Measurements from ENCODE around the gene STK32B. TPM values are rescaled to one million over a fixed set of nuclear protein-coding genes. Genes with fewer than 3 reads are reported as not detected.
"Not testable (repeated sequence)": the region's sequence is repeated elsewhere in the genome, so short reads cannot be mapped to it uniquely, and the experiment has no call there.

STK32B gene
- total RNA-seq, 3 donors from 2014 or later, result not detected

GRCh38 chr4:5420266-5420665 is 369.0 kb downstream of the STK32B start:
- Mint-ChIP-seq H3K4me1 (ENCODE audit: low read depth) (no peaks in the 10 kb centered on the region), H3K9me3 (peaks cover 12% of the 10 kb centered on the region), H3K4me3 (no peak overlapping the region), H3K27me3 (ENCODE audit: low read depth) (peaks cover 5% of the 10 kb centered on the region), H3K36me3 (ENCODE audit: insufficient read depth) (no peaks in the 10 kb centered on the region)
- ATAC-seq (no peak), DNase-seq (no peak)

DNA sequence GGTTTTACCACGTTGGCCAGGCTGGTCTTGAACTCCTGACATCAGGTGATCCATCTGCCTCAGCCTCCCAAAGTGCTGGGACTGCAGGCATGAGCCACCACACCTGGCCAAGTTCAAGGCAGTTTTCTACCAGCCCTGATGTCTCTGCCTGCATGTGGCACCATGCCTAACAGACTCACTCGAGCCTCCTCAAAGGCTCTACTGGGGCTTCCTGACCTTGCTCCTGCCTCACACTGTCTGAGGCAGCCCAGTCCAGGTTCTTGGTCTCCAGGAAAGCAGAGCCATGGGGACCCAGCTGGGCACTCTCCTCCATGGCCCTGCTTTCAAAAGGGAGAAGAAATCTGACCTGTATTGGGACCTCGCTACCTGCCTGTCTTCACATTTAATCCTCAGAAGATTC is 370.1 kb downstream of the STK32B start:
- no peaks in the 10 kb centered on the region for H3K4me1 Mint-ChIP-seq (ENCODE audit: low read depth)
- DNase-seq (no peak), ATAC-seq (no peak)
- peaks cover 5% of the 10 kb centered on the region for H3K27me3 Mint-ChIP-seq (ENCODE audit: low read depth)
- no peaks in the 10 kb centered on the region for H3K36me3 Mint-ChIP-seq (ENCODE audit: insufficient read depth)
- no peak overlapping the region for H3K4me3 Mint-ChIP-seq
- peaks cover 12% of the 10 kb centered on the region for H3K9me3 Mint-ChIP-seq

DNA sequence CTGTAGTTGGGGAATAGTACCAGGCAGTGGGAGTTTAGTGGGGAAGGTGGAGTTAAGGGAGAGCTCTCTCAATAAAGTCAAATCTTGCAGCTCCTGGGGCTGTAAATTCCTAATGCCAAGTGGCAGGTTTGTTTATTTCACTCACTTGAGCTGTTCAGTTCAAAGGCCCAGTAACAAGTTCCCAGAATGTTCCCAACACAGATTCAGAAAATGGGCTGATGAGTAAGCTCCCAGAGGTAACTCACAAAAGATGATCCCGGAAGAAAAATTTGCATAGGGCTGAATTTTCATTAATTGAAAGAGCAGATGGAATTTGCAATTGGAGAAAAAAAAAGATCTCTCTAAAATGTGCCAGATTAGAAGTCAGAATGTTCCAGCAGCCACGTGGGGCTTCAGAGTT is 370.9 kb downstream of the STK32B start:
- Mint-ChIP-seq H3K4me1 (ENCODE audit: low read depth) (no peaks in the 10 kb centered on the region), H3K36me3 (ENCODE audit: insufficient read depth) (no peaks in the 10 kb centered on the region), H3K9me3 (peaks cover 11% of the 10 kb centered on the region), H3K4me3 (no peak overlapping the region), H3K27me3 (ENCODE audit: low read depth) (peaks cover 5% of the 10 kb centered on the region)
- ATAC-seq (no peak), DNase-seq (no peak)

- Mint-ChIP-seq H3K36me3 (ENCODE audit: insufficient read depth) (no peaks in the 10 kb centered on the region), H3K27me3 (ENCODE audit: low read depth) (peaks cover 5% of the 10 kb centered on the region), H3K4me1 (ENCODE audit: low read depth) (no peaks in the 10 kb centered on the region), H3K9me3 (peaks cover 3% of the 10 kb centered on the region), H3K4me3 (no peak overlapping the region)
- no peak for DNase-seq
- no peak for ATAC-seq
These were observed 372.4 kb downstream of the STK32B start for GRCh38 chr4:5423670-5424069.

DNA sequence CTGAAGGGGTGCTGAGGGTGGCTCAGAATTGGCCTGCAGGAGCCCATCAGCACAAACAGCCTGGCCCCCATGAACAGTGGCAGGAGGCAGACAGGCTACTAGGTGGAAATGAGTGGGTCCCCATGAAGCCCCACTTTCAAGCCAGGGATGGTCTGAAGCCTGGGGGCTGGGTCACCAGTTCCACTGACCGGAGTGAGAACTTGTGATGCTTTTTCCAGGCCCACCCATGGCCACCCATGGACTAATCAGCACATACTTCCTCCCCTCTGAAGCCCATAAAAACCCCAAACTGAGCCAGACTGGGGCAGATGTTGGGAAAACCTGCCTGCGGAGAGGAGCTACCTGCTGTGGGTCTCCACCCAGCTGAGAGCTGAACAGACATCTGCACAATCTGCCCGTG is 372.9 kb downstream of the STK32B start:
- Mint-ChIP-seq H3K36me3 (ENCODE audit: insufficient read depth) (no peaks in the 10 kb centered on the region), H3K4me3 (no peak overlapping the region), H3K9me3 (peaks cover 8% of the 10 kb centered on the region), H3K27me3 (ENCODE audit: low read depth) (peaks cover 5% of the 10 kb centered on the region), H3K4me1 (ENCODE audit: low read depth) (no peaks in the 10 kb centered on the region)
- ATAC-seq, result no peak
- DNase-seq, result no peak

DNA sequence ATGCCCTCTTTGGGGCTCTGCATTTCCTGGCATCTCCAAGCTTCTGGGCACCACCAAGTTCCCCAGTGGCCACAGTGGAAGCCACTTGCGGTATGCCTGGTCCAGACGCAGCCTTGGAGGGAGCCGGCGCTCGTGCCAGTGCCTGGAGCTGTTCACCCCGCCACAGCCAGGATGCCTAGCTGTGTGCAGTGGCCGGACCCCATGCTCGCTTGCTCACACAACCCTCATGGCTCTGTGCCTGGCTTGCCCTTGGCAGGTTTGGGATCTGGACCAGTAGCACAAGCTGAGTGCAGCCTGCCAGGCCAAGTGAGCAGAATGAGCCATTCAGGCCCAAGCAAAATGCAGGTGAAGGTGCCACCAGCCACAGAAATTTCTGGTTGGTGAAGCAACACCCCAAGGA is 373.6 kb downstream of the STK32B start:
- Mint-ChIP-seq H3K27me3 (ENCODE audit: low read depth) (peaks cover 5% of the 10 kb centered on the region), H3K36me3 (ENCODE audit: insufficient read depth) (no peaks in the 10 kb centered on the region), H3K4me1 (ENCODE audit: low read depth) (no peaks in the 10 kb centered on the region), H3K4me3 (no peak overlapping the region), H3K9me3 (peaks cover 11% of the 10 kb centered on the region)
- no peak for DNase-seq
- ATAC-seq, result no peak

DNA sequence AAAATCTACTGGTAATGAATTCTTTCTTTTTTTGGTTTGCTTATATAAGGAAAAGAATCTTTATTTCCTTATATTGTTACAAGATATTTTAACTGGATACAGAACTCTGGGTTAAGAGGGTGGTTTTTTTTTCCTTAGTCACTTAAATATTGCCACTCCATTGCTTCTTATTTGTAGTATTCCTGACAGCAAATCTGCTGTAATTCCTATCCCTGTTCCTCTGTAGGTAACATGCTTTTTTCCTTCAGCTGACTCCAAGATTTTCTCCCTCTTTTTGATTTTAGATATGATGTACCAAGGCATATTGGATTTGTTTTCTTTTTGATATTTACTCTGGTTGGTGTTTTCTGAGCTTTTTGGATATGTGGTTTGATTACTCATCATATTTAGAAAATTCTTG is 378.5 kb downstream of the STK32B start:
- Mint-ChIP-seq H3K36me3 (ENCODE audit: insufficient read depth) (no peaks in the 10 kb centered on the region), H3K4me1 (ENCODE audit: low read depth) (no peaks in the 10 kb centered on the region), H3K4me3 (no peak overlapping the region), H3K9me3 (peaks cover 16% of the 10 kb centered on the region), H3K27me3 (ENCODE audit: low read depth) (peaks cover 5% of the 10 kb centered on the region)
- DNase-seq (no peak), ATAC-seq (no peak)

DNA sequence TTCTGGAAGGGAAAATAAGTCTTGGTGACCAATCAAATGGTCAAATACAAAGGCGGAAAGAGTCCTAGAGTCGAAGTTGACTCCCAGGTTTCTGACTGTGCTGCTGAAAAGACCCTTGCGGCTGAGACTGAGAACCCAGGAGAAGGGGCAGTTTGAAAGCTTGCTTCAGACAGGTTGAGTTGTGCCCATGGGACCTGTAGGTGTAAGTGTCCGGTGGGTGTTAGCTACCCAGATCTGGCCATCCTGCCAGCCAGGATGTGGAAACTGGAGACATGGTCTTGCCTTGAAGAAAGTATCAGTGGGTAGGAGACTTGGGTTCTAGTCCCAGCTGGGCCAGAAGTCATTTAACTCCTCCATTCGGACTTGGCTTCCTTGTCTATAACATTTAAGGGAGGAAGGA is 381.9 kb downstream of the STK32B start:
- Mint-ChIP-seq H3K9me3 (peaks cover 18% of the 10 kb centered on the region), H3K4me1 (ENCODE audit: low read depth) (no peaks in the 10 kb centered on the region), H3K27me3 (ENCODE audit: low read depth) (peaks cover 5% of the 10 kb centered on the region), H3K4me3 (no peak overlapping the region), H3K36me3 (ENCODE audit: insufficient read depth) (no peaks in the 10 kb centered on the region)
- no peak for DNase-seq
- ATAC-seq, result no peak

GRCh38 chr4:5435201-5435600 is 383.9 kb downstream of the STK32B start:
- H3K4me3 Mint-ChIP-seq, result no peak overlapping the region
- peaks cover 4% of the 10 kb centered on the region for H3K27me3 Mint-ChIP-seq (ENCODE audit: low read depth)
- ATAC-seq (no peak), DNase-seq (no peak)
- no peaks in the 10 kb centered on the region for H3K36me3 Mint-ChIP-seq (ENCODE audit: insufficient read depth)
- H3K9me3 Mint-ChIP-seq, result peaks cover 7% of the 10 kb centered on the region
- H3K4me1 Mint-ChIP-seq (ENCODE audit: low read depth), result no peaks in the 10 kb centered on the region

DNA sequence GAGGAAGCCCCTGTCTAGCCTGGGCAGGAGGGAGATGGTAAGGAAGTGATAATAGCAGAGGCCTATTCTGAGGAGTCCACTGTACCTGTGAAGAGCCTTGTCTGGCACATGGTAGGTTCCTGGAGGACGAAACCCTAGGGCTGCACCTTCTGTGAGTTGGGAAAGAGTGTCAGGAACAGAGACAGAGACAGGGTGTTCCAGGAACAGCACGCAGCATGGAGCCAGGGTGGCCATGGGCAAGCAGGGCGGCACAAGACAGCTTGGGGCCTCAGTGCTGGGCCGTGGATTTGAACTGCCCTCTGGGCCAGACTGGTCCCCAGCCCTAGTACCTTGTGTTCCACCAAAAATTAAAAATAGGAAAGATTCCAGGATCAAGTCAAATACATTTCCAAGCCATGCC is 384.5 kb downstream of the STK32B start:
- no peaks in the 10 kb centered on the region for H3K36me3 Mint-ChIP-seq (ENCODE audit: insufficient read depth)
- H3K4me3 Mint-ChIP-seq, result no peak overlapping the region
- ATAC-seq (no peak), DNase-seq (no peak)
- no peaks in the 10 kb centered on the region for H3K4me1 Mint-ChIP-seq (ENCODE audit: low read depth)
- peaks cover 4% of the 10 kb centered on the region for H3K9me3 Mint-ChIP-seq
- H3K27me3 Mint-ChIP-seq (ENCODE audit: low read depth), result peaks cover 3% of the 10 kb centered on the region

- not testable (repeated sequence) for DNase-seq; H3K9me3 Mint-ChIP-seq; H3K4me1 Mint-ChIP-seq (ENCODE audit: low read depth); H3K4me3 Mint-ChIP-seq; ATAC-seq; H3K27me3 Mint-ChIP-seq (ENCODE audit: low read depth); H3K36me3 Mint-ChIP-seq (ENCODE audit: insufficient read depth)
These were observed 392.9 kb downstream of the STK32B start for GRCh38 chr4:5443976-5444802.

GRCh38 chr4:5444918-5445517 is 393.7 kb downstream of the STK32B start:
- ATAC-seq, result no peak
- no peak for DNase-seq
- H3K4me1 Mint-ChIP-seq (ENCODE audit: low read depth), result no peaks in the 10 kb centered on the region
- no peaks in the 10 kb centered on the region for H3K27me3 Mint-ChIP-seq (ENCODE audit: low read depth)
- no peak overlapping the region for H3K4me3 Mint-ChIP-seq
- no peaks in the 10 kb centered on the region for H3K36me3 Mint-ChIP-seq (ENCODE audit: insufficient read depth)
- H3K9me3 Mint-ChIP-seq, result no peaks in the 10 kb centered on the region

DNA sequence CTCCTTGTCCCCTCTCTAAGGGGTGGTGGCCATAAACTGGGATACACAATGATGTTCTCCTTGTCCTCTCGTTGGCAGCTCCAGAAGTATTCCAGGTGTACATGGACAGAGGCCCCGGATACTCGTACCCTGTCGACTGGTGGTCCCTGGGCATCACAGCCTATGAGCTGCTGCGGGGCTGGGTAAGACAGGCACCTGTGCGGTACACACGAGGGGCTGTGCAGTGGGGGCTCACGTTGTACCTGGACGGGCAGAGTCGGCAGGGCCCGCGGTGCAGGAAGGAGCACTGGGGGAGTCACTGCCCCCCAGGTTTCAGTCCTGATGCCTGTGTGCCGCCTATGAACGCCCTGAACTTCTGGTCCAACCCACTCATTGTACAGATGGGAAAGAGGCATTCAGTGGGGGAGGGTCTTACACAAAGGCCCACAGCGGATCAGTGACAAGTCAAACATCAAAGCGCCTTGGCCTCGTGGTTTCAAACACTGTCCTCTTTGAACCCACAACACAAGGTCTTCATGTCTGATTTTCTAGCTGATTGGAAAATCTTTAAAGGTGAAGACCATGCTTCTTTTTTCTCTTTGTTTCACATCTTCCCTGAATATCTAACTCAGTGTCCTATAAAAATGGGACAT is 395.4 kb downstream of the STK32B start:
- no peak for DNase-seq
- H3K36me3 Mint-ChIP-seq (ENCODE audit: insufficient read depth), result no peaks in the 10 kb centered on the region
- ATAC-seq, result no peak
- no peaks in the 10 kb centered on the region for H3K4me1 Mint-ChIP-seq (ENCODE audit: low read depth)
- no peak overlapping the region for H3K4me3 Mint-ChIP-seq
- H3K27me3 Mint-ChIP-seq (ENCODE audit: low read depth), result no peaks in the 10 kb centered on the region
- H3K9me3 Mint-ChIP-seq, result no peaks in the 10 kb centered on the region

- Mint-ChIP-seq H3K4me3 (no peak overlapping the region), H3K9me3 (no peaks in the 10 kb centered on the region), H3K4me1 (ENCODE audit: low read depth) (no peaks in the 10 kb centered on the region), H3K27me3 (ENCODE audit: low read depth) (no peaks in the 10 kb centered on the region), H3K36me3 (ENCODE audit: insufficient read depth) (no peaks in the 10 kb centered on the region)
- DNase-seq (no peak), ATAC-seq (no peak)
These were observed 396.5 kb downstream of the STK32B start for GRCh38 chr4:5447755-5448154.

- ATAC-seq, result no peak
- no peak for DNase-seq
- no peaks in the 10 kb centered on the region for H3K9me3 Mint-ChIP-seq
- no peak overlapping the region for H3K4me3 Mint-ChIP-seq
- H3K4me1 Mint-ChIP-seq (ENCODE audit: low read depth), result no peaks in the 10 kb centered on the region
- H3K36me3 Mint-ChIP-seq (ENCODE audit: insufficient read depth), result no peaks in the 10 kb centered on the region
- no peaks in the 10 kb centered on the region for H3K27me3 Mint-ChIP-seq (ENCODE audit: low read depth)
These were observed 396.9 kb downstream of the STK32B start for GRCh38 chr4:5448221-5448620.

Data from activated T-cell treated with anti-CD3 and anti-CD28 coated beads, Interleukin-2, amount 50 U/mL, for 4 hours (primary cell).